ENCODE results near the gene KIFAP3. TPM values are rescaled to one million over a fixed set of nuclear protein-coding genes. Genes with fewer than 3 reads are reported as not detected.
"Not testable (repeated sequence)": the region's sequence is repeated elsewhere in the genome, so short reads cannot be mapped to it uniquely, and the experiment has no call there.

KIFAP3 gene
- total RNA-seq, 1 donor from 2014 or later: 12.6 TPM

DNA sequence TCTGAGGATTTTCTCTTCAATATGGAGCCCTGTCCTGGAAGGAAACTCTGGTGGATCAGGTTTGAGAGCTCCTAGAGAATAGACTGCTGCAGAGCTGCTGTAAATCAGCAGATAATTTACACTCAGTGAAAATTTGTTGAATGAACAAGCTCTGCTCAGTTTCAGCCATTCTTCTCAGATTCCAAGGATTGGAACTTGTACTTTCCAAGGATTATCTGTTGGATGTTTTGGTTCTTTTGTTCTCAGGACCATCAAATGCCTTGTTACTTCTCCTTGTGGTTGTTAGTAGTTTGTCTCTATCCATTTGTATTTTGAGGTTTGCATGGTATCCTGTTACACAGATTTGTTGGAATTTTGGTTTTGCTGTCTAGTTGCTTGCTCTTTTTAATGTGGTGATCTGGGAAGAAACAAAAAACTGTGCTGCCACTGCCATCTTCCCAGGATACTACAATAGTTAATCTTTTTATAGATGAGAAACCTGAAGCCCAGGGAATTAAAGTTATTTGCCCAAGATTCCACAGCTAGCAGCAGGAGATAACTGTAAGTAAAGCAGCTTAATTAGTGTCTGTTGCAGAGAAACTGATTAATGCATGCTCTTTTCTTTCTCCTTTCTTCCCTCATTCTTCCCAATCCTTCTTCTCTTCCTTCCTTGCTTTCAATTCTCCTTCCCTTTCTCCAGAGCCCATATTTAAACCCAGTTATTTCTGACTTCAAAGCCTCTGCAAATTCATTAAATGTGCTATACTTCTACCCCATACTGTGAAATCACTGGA lies 21.7 kb upstream of the KIFAP3 start:
- Histone ChIP-seq H3K4me3 (no peak overlapping the region), H3K36me3 (no peaks in the 10 kb centered on the region), H3K4me1 (no peaks in the 10 kb centered on the region), H3K9me3 (no peaks in the 10 kb centered on the region), H3K27ac (no peak overlapping the region), H3K27me3 (no peaks in the 10 kb centered on the region)
- TF ChIP-seq, protein P1, sequence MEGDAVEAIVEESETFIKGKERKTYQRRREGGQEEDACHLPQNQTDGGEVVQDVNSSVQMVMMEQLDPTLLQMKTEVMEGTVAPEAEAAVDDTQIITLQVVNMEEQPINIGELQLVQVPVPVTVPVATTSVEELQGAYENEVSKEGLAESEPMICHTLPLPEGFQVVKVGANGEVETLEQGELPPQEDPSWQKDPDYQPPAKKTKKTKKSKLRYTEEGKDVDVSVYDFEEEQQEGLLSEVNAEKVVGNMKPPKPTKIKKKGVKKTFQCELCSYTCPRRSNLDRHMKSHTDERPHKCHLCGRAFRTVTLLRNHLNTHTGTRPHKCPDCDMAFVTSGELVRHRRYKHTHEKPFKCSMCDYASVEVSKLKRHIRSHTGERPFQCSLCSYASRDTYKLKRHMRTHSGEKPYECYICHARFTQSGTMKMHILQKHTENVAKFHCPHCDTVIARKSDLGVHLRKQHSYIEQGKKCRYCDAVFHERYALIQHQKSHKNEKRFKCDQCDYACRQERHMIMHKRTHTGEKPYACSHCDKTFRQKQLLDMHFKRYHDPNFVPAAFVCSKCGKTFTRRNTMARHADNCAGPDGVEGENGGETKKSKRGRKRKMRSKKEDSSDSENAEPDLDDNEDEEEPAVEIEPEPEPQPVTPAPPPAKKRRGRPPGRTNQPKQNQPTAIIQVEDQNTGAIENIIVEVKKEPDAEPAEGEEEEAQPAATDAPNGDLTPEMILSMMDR (IDR thresholded peaks at IDR 0.05): no peak
- DNase-seq (ENCODE audit: low spot score in 2 of 2): no peak
- intact Hi-C loops (cut with DNase I): no loop called here

DNA sequence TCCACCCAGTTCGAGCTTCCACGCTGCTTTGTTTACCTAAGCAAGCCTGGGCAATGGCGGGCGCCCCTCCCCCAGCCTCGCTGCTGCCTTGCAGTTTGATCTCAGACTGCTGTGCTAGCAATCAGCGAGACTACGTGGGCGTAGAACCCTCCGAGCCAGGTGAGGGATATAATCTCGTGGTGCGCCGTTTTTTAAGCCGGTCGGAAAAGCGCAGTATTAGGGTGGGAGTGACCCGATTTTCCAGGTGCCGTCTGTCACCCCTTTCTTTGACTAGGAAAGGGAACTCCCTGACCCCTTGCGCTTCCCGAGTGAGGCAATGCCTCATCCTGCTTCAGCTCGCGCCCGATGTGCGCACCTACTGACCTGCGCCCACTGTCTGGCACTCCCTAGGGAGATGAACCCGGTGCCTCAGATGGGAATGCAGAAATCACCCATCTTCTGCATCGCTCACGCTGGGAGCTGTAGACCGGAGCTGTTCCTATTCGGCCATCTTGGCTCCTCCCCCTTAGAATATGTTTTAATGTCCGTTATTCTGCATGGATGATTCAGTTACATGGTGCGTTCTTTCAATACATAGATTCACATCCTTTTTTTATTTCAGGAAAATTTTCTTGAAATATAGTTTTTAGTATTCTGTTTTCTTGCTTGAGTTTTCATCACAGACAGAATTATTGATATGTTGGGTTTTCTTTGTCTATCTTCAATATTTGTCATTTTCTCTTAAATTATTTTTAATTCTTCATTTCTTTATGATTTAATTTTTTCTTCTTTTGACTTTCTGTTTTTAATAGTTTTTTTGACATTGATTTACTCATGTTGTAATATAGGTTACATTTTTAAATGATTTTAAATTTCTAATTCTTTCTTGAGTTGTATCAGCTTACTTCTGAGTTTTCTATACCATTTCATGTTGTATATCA lies 20.5 kb upstream of the KIFAP3 start:
- H3K4me3 ChIP-seq; DNase-seq (ENCODE audit: low spot score in 2 of 2); H3K4me1 ChIP-seq; H3K27me3 ChIP-seq; H3K36me3 ChIP-seq; intact Hi-C loops (cut with DNase I); H3K9me3 ChIP-seq; H3K27ac ChIP-seq: not testable (repeated sequence)

DNA sequence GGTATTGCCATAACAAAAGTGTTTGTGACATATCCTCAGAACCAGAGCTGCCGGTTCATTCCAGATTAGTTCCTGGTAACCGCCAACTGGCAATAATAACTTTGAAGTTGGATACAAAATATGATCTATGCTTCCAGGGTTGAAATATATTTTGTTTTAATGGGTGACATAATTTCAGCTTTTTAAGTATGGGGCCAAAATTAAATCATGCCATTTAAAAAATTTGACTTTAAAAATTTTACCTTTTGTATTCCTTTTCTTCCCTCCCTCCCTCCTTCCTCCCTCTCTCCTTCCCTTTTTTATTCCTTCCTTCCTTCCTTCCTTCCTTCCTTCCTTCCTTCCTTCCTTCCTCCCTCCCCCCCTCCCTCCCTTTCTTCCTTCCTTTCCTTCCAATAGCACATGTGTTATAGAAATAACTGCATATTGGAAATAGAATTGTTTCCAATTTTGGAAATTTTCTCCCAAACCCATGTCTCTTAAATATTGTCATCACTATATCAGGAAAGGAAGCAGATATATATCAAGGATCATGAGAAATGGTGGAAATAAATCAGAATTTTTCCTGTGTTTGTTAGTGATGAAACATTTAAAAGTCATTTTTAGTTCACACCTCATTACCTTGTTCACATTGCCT lies 12.0 kb upstream of the KIFAP3 start:
- no peak for DNase-seq (ENCODE audit: low spot score in 2 of 2)
- Histone ChIP-seq H3K27me3 (no peaks in the 10 kb centered on the region), H3K4me3 (no peak overlapping the region), H3K27ac (no peak overlapping the region), H3K9me3 (no peaks in the 10 kb centered on the region), H3K36me3 (no peaks in the 10 kb centered on the region), H3K4me1 (no peaks in the 10 kb centered on the region)
- TF ChIP-seq, protein P1 (IDR thresholded peaks at IDR 0.05): no peak
- intact Hi-C loops (cut with DNase I): no loop called here

DNA sequence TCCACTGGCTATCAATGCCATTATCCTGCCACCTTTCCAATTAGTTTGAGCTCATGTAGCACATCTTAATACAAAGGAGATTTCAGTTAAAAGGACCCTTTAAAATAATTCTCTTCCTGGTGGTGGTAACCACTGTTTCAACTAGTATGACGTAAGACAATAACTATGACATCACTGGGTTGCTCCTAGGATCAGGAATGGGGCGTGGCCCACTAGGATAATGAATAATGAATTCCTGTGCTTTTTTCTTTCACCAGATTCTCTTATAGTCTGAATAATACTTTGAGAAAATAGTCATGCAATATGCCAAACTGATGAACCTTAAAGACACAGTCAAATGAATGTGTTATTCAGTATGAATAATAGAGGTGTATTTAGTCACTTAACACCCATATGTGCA lies 10.6 kb upstream of the KIFAP3 start:
- Histone ChIP-seq H3K27ac (no peak overlapping the region), H3K36me3 (no peaks in the 10 kb centered on the region), H3K9me3 (no peaks in the 10 kb centered on the region), H3K27me3 (no peaks in the 10 kb centered on the region), H3K4me3 (no peak overlapping the region), H3K4me1 (no peaks in the 10 kb centered on the region)
- TF ChIP-seq, protein P1 (IDR thresholded peaks at IDR 0.05): no peak
- intact Hi-C loops (cut with DNase I): no loop called here
- no peak for DNase-seq (ENCODE audit: low spot score in 2 of 2)

DNA sequence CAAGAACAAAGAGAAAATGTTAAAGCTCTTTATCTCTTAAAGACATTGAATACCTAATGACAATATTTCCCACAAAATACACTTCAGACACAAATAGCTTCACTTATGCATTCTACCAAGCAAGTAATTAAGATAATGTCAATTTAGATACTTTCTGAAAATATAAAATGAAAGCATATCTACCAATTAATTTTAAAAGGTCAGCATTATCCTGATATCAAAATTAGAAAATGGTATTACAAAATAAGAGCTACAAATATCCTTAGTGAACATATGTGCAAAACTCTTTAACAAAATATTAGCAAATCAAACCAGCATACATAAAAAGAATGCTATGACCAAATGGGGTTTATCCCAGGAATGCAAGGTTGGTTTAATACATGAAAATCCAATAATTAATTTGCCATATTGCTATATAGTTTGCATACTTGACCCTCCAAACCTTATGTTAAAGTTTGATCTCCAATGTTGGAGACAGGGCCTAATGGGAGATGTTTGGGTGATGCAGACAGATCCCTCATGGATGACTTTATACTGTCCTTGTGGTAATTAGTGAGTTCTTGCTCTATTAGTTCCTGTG lies 4.2 kb upstream of the KIFAP3 start:
- intact Hi-C loops (cut with DNase I): loop anchor here (10.0 kb wide), 2 partner anchors 586 to 1116 kb away; partner anchors contain the start of gene PRRX1
- TF ChIP-seq, protein P1 (IDR thresholded peaks at IDR 0.05): no peak
- H3K4me1 ChIP-seq: no peaks in the 10 kb centered on the region

More for the DNA sequence above, 4.2 kb upstream of the KIFAP3 start:
- no peak for DNase-seq (ENCODE audit: low spot score in 2 of 2)
- no peaks in the 10 kb centered on the region for H3K36me3 ChIP-seq
- H3K27ac ChIP-seq: no peak overlapping the region
- no peaks in the 10 kb centered on the region for H3K27me3 ChIP-seq
- H3K4me3 ChIP-seq: no peak overlapping the region
- H3K9me3 ChIP-seq: peaks cover 0 to 6% of the 10 kb centered on the region in 2 donors
